GM12878 (cell line): ENCODE results near the gene PRDM12. TPM values are rescaled to one million over a fixed set of nuclear protein-coding genes. Genes with fewer than 3 reads are reported as not detected.

Experiments
- ATAC-seq: fragments of 200-7000 bp; cut with Tn5 transposase; 3 replicates; pipeline ENCODE4 v1.9.1; 2020; ENCODE audit warnings: mild to moderate bottlenecking, moderate library complexity
- BruUV-seq: library from RNA; stranded (reverse); fragments of 400-500 nt; replicated peaks from 2 replicates; lab custom pipeline; 2021; lab: Mats Ljungman, UMichigan
- CTCF ChIA-PET: fragments of 300-600 bp; sonication (Branson Sonifier 250); formaldehyde crosslinking; extraction: SDS; loops from one replicate; lab custom pipeline; 2021; ENCODE audit warnings: inconsistent platforms; lab: Yijun Ruan, JAX
- POLR2A ChIA-PET: fragments of 350-600 bp; formaldehyde crosslinking; extraction: SDS; loops from one replicate; lab custom pipeline; 2021; ENCODE audit warnings: inconsistent platforms; lab: Charles Lee
- RAD21 ChIA-PET: fragments of 300-600 bp; sonication (Branson Sonifier 250); formaldehyde crosslinking; loops from one replicate; lab custom pipeline; 2023; ENCODE audit warnings: antibody characterized with exemption; ENCODE audit not compliant: unreplicated experiment; lab: Charles Lee
- SMC1A ChIA-PET: fragments of 300-600 bp; sonication (Branson Sonifier 250); formaldehyde crosslinking; loops from one replicate; lab custom pipeline; 2023; ENCODE audit not compliant: unreplicated experiment, uncharacterized antibody; lab: Charles Lee
- DNase-seq: peaks from one replicate; pipeline ENCODE4 v3.0.0-alpha.2; 2011; ENCODE audit warnings: low read depth, low spot score
- FAIRE-seq: peaks from 3 replicates; lab custom pipeline; 2011; peaks lifted over from hg19 to GRCh38; lab: Jason Lieb, UNC
- H2AFZ ChIP-seq: 2 replicates; pipeline ENCODE4 v1.6.0; 2011; ENCODE audit warnings: low read depth, low read length, control low read depth; ENCODE audit not compliant: control insufficient read depth
- H3K27ac ChIP-seq: 2 replicates; pipeline ENCODE4 v1.5.1; 2011; ENCODE audit warnings: control low read depth; ENCODE audit not compliant: control insufficient read depth, insufficient read depth
- H3K27me3 ChIP-seq, 2 experiments: replicated peaks in 1 of 2; 2 replicates each; pipeline versions ENCODE4 v1.6.0 to v1.6.1; 2011; ENCODE audit warnings: low read length in 1 of 2; ENCODE audit not compliant: control insufficient read depth in 2 of 2, insufficient read depth in 2 of 2
- H3K36me3 ChIP-seq, 2 experiments: 2 replicates each; pipeline ENCODE4 v1.5.1; 2011; ENCODE audit warnings: low read length in 1 of 2; ENCODE audit not compliant: control insufficient read depth in 2 of 2, insufficient read depth in 2 of 2
- H3K4me1 ChIP-seq: 2 replicates; pipeline ENCODE4 v1.6.1; 2011; ENCODE audit warnings: mild to moderate bottlenecking, low read length, moderate library complexity, mixed read lengths; ENCODE audit not compliant: control insufficient read depth, insufficient read depth
- H3K4me2 ChIP-seq: 2 replicates; pipeline ENCODE4 v1.6.0; 2011; ENCODE audit warnings: control low read depth; ENCODE audit not compliant: control insufficient read depth, insufficient read depth
- H3K4me3 ChIP-seq: fragments of 200-600 bp; sonication (generic); 2 replicates; pipeline ENCODE4 v1.5.1; 2016
- H3K79me2 ChIP-seq: 2 replicates; pipeline ENCODE4 v1.6.0; 2011; ENCODE audit warnings: low read length; ENCODE audit not compliant: control insufficient read depth, insufficient read depth
- H3K9ac ChIP-seq: 2 replicates; pipeline ENCODE4 v1.8.0; 2011; ENCODE audit warnings: low read length, control low read depth, mixed read lengths; ENCODE audit not compliant: control insufficient read depth, insufficient read depth
- H3K9me3 ChIP-seq: replicated peaks from 3 replicates; pipeline ENCODE4 v1.5.1; 2011; ENCODE audit warnings: mild to moderate bottlenecking, low read length; ENCODE audit not compliant: control insufficient read depth, insufficient read depth
- H4K20me1 ChIP-seq: 2 replicates; pipeline ENCODE4 v1.6.0; 2011; ENCODE audit not compliant: control insufficient read depth, insufficient read depth
- BACH1 ChIP-seq: fragments of 450-650 bp; IDR thresholded peaks from 2 replicates; pipeline ENCODE4 v1.6.1; 2017; ENCODE audit warnings: mild to moderate bottlenecking, borderline replicate concordance
- CEBPZ ChIP-seq: fragments of 150-350 bp; IDR thresholded peaks from 2 replicates; pipeline ENCODE4 v1.6.1; 2016; ENCODE audit warnings: low read depth, low read length
- HDAC6 ChIP-seq: fragments of 200-600 bp; sonication (generic); IDR thresholded peaks from one replicate; pipeline ENCODE4 v1.8.0; 2017; ENCODE audit warnings: antibody characterized with exemption; ENCODE audit not compliant: unreplicated experiment
- HSF1 ChIP-seq: fragments of 150-350 bp; IDR thresholded peaks from 2 replicates; pipeline ENCODE4 v1.6.1; 2014; ENCODE audit warnings: mild to moderate bottlenecking, low read depth, low read length
- IKZF2 ChIP-seq, 2 experiments: fragments of 450-650 bp; IDR thresholded peaks; 2 replicates each; pipeline ENCODE4 v1.6.1; 2017; ENCODE audit warnings: mild to moderate bottlenecking in 2 of 2, moderate library complexity in 2 of 2
- JUNB ChIP-seq: IDR thresholded peaks from 2 replicates; pipeline ENCODE4 v1.6.1; 2016; ENCODE audit warnings: antibody characterized with exemption, mild to moderate bottlenecking
- MAX ChIP-seq: IDR thresholded peaks from 2 replicates; pipeline ENCODE4 v1.6.1; 2012; ENCODE audit warnings: low read depth, low read length, improper control_type of control experiment
- NBN ChIP-seq: fragments of 450-650 bp; IDR thresholded peaks from 2 replicates; pipeline ENCODE4 v1.6.1; 2016
- NFYB ChIP-seq: IDR thresholded peaks from 2 replicates; pipeline ENCODE4 v1.6.1; 2011; ENCODE audit warnings: low read depth, mild to moderate bottlenecking, low read length, improper control_type of control experiment, moderate library complexity; ENCODE audit not compliant: insufficient read depth
- NR2F1 ChIP-seq: fragments of 450-650 bp; conservative IDR thresholded peaks from 2 replicates; pipeline ENCODE4 v1.6.1; 2017; ENCODE audit warnings: mild to moderate bottlenecking
- NRF1 ChIP-seq: conservative IDR thresholded peaks from 2 replicates; pipeline ENCODE4 v1.6.1; 2011; ENCODE audit warnings: mild to moderate bottlenecking, low read depth, low read length, improper control_type of control experiment
- PKNOX1 ChIP-seq: fragments of 450-650 bp; IDR thresholded peaks from 2 replicates; pipeline ENCODE4 v1.6.1; 2016; ENCODE audit warnings: mild to moderate bottlenecking
- POLR2A ChIP-seq: IDR thresholded peaks from 2 replicates; pipeline ENCODE4 v1.6.1; 2011; ENCODE audit warnings: low read depth, mild to moderate bottlenecking, low read length
- SMARCA5 ChIP-seq: fragments of 450-650 bp; IDR thresholded peaks from 2 replicates; pipeline ENCODE4 v1.6.1; 2017; ENCODE audit warnings: mild to moderate bottlenecking
- SPI1 ChIP-seq: IDR thresholded peaks from 2 replicates; pipeline ENCODE4 v1.6.1; 2011; ENCODE audit warnings: low read depth, mild to moderate bottlenecking, low read length, moderate library complexity, borderline replicate concordance; ENCODE audit not compliant: insufficient read depth
- TCF3 ChIP-seq: IDR thresholded peaks from 2 replicates; pipeline ENCODE4 v1.6.1; 2012; ENCODE audit warnings: low read depth, mild to moderate bottlenecking, low read length, borderline replicate concordance; ENCODE audit not compliant: insufficient read depth
- WRNIP1 ChIP-seq: IDR thresholded peaks from 2 replicates; pipeline ENCODE4 v1.6.1; 2011; ENCODE audit warnings: low read depth, low read length, improper control_type of control experiment, borderline replicate concordance
- ZSCAN29 ChIP-seq: fragments of 450-650 bp; IDR thresholded peaks from 2 replicates; pipeline ENCODE4 v1.6.1; 2017; ENCODE audit warnings: mild to moderate bottlenecking, moderate library complexity
- WGBS: methylation state at CpG from one replicate; pipeline ENCODE4 v1.1.6; 2016; ENCODE audit warnings: low lambda C conversion rate; ENCODE audit not compliant: insufficient replicate concordance, insufficient coverage; ENCODE audit errors: missing lambda C conversion rate; 5-methylcytosine and 5-hydroxymethylcytosine counted together
- in situ Hi-C: fragments of 300-500 bp; cut with MboI; formaldehyde crosslinking; loops from 9 replicates; pipeline ENCODE4 v1.14.3; 2018; ENCODE audit warnings: mixed read lengths
- intact Hi-C: fragments of 100-400 bp; cut with micrococcal nuclease; formaldehyde crosslinking; loops from one replicate; pipeline ENCODE4 v1.14.2; 2022; ENCODE audit not compliant: unreplicated experiment
- polyA plus RNA-seq, 11 experiments: library from polyadenylated mRNA; depleted of rRNA in 4 of 11; unstranded in 6 of 11; stranded (reverse) in 5 of 11; fragments of >200 nt; fragmentation: Nextera tagmentation in 4 of 11; fragmentation: Illumina TruSeq in 1 of 11; extraction: Ambion mirVana in 4 of 11; extraction: Trizol in 1 of 11; gene quantifications; 1 replicate in 1 of 11; 2 replicates in 10 of 11; pipeline versions ENCODE4 v1.2.1 to v1.2.3, GENCODE V29; 2011 to 2016; ENCODE audit warnings: inconsistent platforms in 2 of 11, missing spikeins in 2 of 11, low read depth in 1 of 11
- total RNA-seq, 4 experiments: library from RNA; depleted of rRNA in 3 of 4; stranded (reverse); fragments of >200 nt in 3 of 4; fragmentation: Illumina TruSeq in 1 of 4; extraction: Trizol in 1 of 4; gene quantifications; 2 replicates each; pipeline versions ENCODE4 v1.2.1 to v1.2.3, GENCODE V29; 2013 to 2021

Gene PRDM12
- total and polyA plus RNA-seq, 10 of the 15 experiments (the other 5 are each of a cell fraction or from before 2014, with no cell fraction given): not detected

GRCh38 chr9:130662970-130663257 is 1.5 kb upstream of the PRDM12 start:
- intact Hi-C loops (no loop called here), in situ Hi-C loops (no loop called here)
- Histone ChIP-seq H3K27ac (no peak overlapping the region), H2AFZ (no peak overlapping the region), H4K20me1 (no peaks in the 10 kb centered on the region), H3K9me3 (no peaks in the 10 kb centered on the region), H3K79me2 (no peaks in the 10 kb centered on the region), H3K27me3 (peaks cover 14 to 30% of the 10 kb centered on the region in 2 experiments), H3K36me3 (no peaks in the 10 kb centered on the region), H3K4me3 (no peak overlapping the region), H3K4me2 (no peak overlapping the region), H3K9ac (no peak overlapping the region), H3K4me1 (no peaks in the 10 kb centered on the region)
- no peak for DNase-seq
- 25% methylated on average over 13 of the region's 15 CpGs for WGBS
- ChIA-PET SMC1A (no interaction called here), RAD21 (no interaction called here), POLR2A (no interaction called here), CTCF (no interaction called here)
- TF ChIP-seq PKNOX1: no peak
- TF ChIP-seq NR2F1: no peak
- TF ChIP-seq NRF1: no peak
- TF ChIP-seq WRNIP1: no peak
- TF ChIP-seq IKZF2 (IDR thresholded peaks at IDR 0.05): no peak
- no peak for TF ChIP-seq HSF1
- no peak for TF ChIP-seq SPI1
- no peak for TF ChIP-seq SMARCA5
- TF ChIP-seq CEBPZ: no peak
- no peak for TF ChIP-seq JUNB
- no peak for TF ChIP-seq NFYB
- TF ChIP-seq POLR2A: no peak
- TF ChIP-seq HDAC6: no peak
- TF ChIP-seq NBN: no peak
- no peak for TF ChIP-seq BACH1
- TF ChIP-seq ZSCAN29: no peak
- TF ChIP-seq MAX: no peak
- TF ChIP-seq TCF3: no peak
- BruUV-seq: no TSS peak
- no peak for FAIRE-seq
- ATAC-seq: no peak
